Esophagus squamous epithelium (tissue), 5 donors: ENCODE data around the gene ERC2. TPM values are rescaled to one million over a fixed set of nuclear protein-coding genes. Genes with fewer than 3 reads are reported as not detected.

Experiments used
- DNase-seq: peaks from one replicate; lab custom pipeline; 2025; lab: John Stamatoyannopoulos, UW
- H3K27ac ChIP-seq, 4 donors: fragments of 200-600 bp; sonication (generic); one replicate each; pipeline ENCODE4 v1.5.1; 2016 to 2019; ENCODE audit warnings: mild to moderate bottlenecking in 1 of 4
- H3K27me3 ChIP-seq, 4 donors: fragments of 200-600 bp; sonication (generic); 1 replicate in 3 of 4; 2 replicates in 1 of 4; pipeline versions ENCODE4 v1.5.1 to v1.6.0; 2017 to 2021; ENCODE audit warnings: antibody characterized with exemption in 1 of 4
- H3K36me3 ChIP-seq, 3 donors: fragments of 200-600 bp; sonication (generic); one replicate each; pipeline ENCODE4 v1.5.1; 2016 to 2019
- H3K4me1 ChIP-seq, 3 donors: fragments of 200-600 bp; sonication (generic); one replicate each; pipeline ENCODE4 v1.5.1; 2017 to 2019
- H3K4me3 ChIP-seq, 4 donors: fragments of 200-600 bp; sonication (generic); 1 replicate in 3 of 4; 2 replicates in 1 of 4; pipeline ENCODE4 v1.5.1; 2016 to 2019; ENCODE audit warnings: mild to moderate bottlenecking in 2 of 4, moderate library complexity in 1 of 4
- H3K9me3 ChIP-seq, 3 donors: fragments of 200-600 bp; sonication (generic); one replicate each; pipeline ENCODE4 v1.5.1; 2016 to 2019
- POLR2A ChIP-seq, 4 donors: fragments of 450-650 bp; IDR thresholded peaks; one replicate each; pipeline ENCODE4 v1.6.1; 2017; ENCODE audit warnings: antibody characterized with exemption in 4 of 4, mild to moderate bottlenecking in 4 of 4, moderate library complexity in 3 of 4
- WGBS, 2 donors: methylation state at CpG; one replicate each; pipeline ENCODE4 v1.1.5; 2018; 5-methylcytosine and 5-hydroxymethylcytosine counted together
- intact Hi-C: fragments of 100-400 bp; cut with DNase I; formaldehyde crosslinking; loops from one replicate; pipeline ENCODE4 v1.15.0; 2022
- total RNA-seq, 4 donors: library from RNA; depleted of rRNA; stranded (reverse); fragments of >200 nt; gene quantifications; one replicate each; pipeline ENCODE4 v1.1.0, GENCODE V29; 2016
- TF ChIP-seq, protein P1 (sequence below), 6 experiments: fragments of 450-650 bp in 4 of 6; fragments of 200-600 bp in 2 of 6; sonication (generic) in 2 of 6; IDR thresholded peaks; one replicate each; pipeline ENCODE4 v1.5.1; 2016 to 2019; ENCODE audit warnings: antibody characterized with exemption in 6 of 6, mild to moderate bottlenecking in 4 of 6, moderate library complexity in 4 of 6
- donor health status: DM: yes; HTN: yes; CAD: no.

The ERC2 gene
- total RNA-seq, 4 donors from 2014 or later, result 0.12 to 1.9 (median 0.86) TPM

- Histone ChIP-seq H3K36me3 (no peaks in the 10 kb centered on the region), H3K27me3 (no peaks in the 10 kb centered on the region), H3K27ac (no peak overlapping the region), H3K9me3 (no peaks in the 10 kb centered on the region), H3K4me3 (no peak overlapping the region), H3K4me1 (no peaks in the 10 kb centered on the region)
- WGBS, 2 donors, result 74 to 86% methylated on average over 3 to 4 of the region's 4 CpGs
- TF ChIP-seq, protein P1, sequence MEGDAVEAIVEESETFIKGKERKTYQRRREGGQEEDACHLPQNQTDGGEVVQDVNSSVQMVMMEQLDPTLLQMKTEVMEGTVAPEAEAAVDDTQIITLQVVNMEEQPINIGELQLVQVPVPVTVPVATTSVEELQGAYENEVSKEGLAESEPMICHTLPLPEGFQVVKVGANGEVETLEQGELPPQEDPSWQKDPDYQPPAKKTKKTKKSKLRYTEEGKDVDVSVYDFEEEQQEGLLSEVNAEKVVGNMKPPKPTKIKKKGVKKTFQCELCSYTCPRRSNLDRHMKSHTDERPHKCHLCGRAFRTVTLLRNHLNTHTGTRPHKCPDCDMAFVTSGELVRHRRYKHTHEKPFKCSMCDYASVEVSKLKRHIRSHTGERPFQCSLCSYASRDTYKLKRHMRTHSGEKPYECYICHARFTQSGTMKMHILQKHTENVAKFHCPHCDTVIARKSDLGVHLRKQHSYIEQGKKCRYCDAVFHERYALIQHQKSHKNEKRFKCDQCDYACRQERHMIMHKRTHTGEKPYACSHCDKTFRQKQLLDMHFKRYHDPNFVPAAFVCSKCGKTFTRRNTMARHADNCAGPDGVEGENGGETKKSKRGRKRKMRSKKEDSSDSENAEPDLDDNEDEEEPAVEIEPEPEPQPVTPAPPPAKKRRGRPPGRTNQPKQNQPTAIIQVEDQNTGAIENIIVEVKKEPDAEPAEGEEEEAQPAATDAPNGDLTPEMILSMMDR (IDR thresholded peaks at IDR 0.05), result no peak
- no peak for TF ChIP-seq POLR2A (IDR thresholded peaks at IDR 0.05)
- intact Hi-C loops, result no loop called here
- no peak for DNase-seq
Observed at GRCh38 chr3:55697177-55697865, 770.9 kb downstream of the ERC2 start.

DNA sequence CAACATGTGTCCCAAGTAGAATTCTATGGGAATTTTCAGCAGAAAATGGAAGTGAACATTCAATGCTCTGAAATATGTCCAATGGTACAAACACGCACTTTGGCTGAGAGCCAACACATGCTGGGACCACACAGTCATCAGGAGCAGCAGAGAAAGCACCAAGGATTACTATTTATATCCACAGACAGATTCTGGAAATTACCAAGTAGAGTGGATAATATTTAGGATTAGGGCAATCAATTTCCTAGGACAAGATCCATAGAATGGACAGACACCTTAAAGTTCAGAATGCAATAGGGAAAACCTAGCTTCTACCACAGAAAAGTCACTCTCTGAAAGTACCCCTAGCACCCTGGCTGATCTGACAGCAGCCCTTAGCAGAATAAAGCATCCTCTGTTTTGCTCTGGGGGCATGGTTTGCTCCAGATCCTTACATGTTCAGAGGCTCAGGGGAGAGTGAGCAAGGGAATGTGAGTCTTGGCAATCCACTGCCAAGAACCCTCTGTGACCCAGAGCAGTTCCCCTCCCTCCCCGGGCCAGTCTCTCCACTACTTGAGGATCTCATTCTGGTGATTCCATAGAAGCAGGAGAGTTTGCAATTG, 775.2 kb downstream of the ERC2 start:
- no peak overlapping the region for H3K4me3 ChIP-seq
- 0 to 24% methylated on average over 1 to 2 of the region's 2 CpGs for WGBS, 2 donors
- H3K27ac ChIP-seq, result no peak overlapping the region
- no peaks in the 10 kb centered on the region for H3K9me3 ChIP-seq
- TF ChIP-seq, protein P1 (IDR thresholded peaks at IDR 0.05), result no peak
- no peak for TF ChIP-seq POLR2A (IDR thresholded peaks at IDR 0.05)
- no peak for DNase-seq
- H3K36me3 ChIP-seq, result no peaks in the 10 kb centered on the region
- no peaks in the 10 kb centered on the region for H3K4me1 ChIP-seq
- H3K27me3 ChIP-seq, result no peaks in the 10 kb centered on the region
- intact Hi-C loops, result no loop called here

DNA sequence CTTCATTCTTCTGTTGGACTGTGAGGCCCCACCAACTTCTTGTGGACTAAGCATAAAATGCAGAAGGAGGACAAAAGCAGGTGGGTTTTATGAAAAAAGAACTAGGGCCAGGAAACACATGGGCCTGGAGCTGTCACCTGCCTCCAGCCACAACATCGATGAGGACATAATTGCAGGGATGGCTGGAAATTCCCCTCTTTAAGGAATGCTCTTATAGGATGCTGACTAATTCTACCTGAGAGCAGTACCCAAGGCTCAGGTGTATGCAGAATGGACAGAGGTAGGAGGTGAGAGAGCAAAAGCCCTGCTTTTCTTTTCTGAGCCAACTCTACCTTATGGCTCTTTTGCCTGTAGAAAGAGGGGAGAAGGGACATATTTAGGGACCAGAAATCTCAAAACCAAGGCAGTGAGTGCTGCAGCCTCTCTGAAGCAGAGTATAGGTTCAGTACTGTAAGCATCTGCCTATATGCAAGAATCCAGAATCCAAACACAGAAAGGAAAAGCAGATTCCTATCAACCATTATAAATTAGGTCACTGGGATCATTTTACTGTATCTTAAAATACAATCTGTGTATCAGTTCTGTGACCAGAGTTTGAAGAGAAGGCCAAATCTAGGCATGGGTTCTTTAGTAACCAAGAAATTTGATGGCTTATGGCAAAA, 775.8 kb downstream of the ERC2 start:
- Histone ChIP-seq H3K27ac (no peak overlapping the region), H3K36me3 (no peaks in the 10 kb centered on the region), H3K9me3 (no peaks in the 10 kb centered on the region), H3K4me3 (no peak overlapping the region), H3K4me1 (no peaks in the 10 kb centered on the region), H3K27me3 (no peaks in the 10 kb centered on the region)
- 60 to 63% methylated on average over 1 of the region's 1 CpG for WGBS, 2 donors
- no peak for DNase-seq
- intact Hi-C loops, result no loop called here
- TF ChIP-seq, protein P1 (IDR thresholded peaks at IDR 0.05), result no peak
- TF ChIP-seq POLR2A (IDR thresholded peaks at IDR 0.05), result no peak

DNA sequence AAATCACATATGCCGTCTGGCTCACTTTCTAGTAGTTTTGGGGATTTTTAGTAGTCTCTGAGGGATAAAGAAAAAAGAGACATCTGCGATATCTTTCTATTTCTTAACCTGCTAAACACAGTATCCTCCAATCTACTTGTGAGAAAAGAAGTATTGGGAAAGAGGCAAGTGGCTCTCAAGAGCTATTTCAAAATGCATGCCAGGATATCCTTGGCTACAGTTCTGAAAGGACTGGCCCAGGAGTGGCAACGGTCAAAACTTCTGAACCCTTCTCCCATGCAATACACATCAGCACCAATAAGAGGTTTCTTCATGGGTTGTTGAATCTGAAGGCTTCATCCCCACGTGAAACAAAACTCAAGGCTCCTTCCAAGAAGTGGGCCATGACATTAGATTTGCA, 777.1 kb downstream of the ERC2 start:
- Histone ChIP-seq H3K4me3 (no peak overlapping the region), H3K27ac (no peak overlapping the region), H3K36me3 (no peaks in the 10 kb centered on the region), H3K9me3 (no peaks in the 10 kb centered on the region), H3K4me1 (no peaks in the 10 kb centered on the region), H3K27me3 (no peaks in the 10 kb centered on the region)
- DNase-seq, result no peak
- TF ChIP-seq, protein P1 (IDR thresholded peaks at IDR 0.05), result no peak
- no peak for TF ChIP-seq POLR2A (IDR thresholded peaks at IDR 0.05)
- 49 to 65% methylated on average over 4 of the region's 4 CpGs for WGBS, 2 donors
- intact Hi-C loops, result no loop called here

DNA sequence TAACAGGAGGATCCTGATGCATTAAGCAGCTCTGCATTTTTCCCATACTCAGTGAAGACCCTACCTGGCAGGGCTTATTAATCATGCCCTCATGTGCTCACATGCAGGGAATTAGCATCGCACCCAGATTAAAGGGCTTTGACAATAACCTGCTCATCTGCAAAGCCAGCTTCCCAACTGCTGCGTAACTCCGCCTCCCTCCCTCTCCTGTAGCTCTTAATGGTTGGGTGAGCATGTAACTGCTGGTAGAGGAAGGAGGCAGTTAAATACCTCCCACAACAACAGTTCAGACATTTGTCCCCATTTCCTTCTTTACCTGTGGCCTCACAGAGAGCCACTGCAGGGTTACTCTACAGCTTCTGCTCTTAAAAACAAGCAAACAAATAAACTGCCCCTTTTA, 777.5 kb downstream of the ERC2 start:
- no peaks in the 10 kb centered on the region for H3K9me3 ChIP-seq
- no peaks in the 10 kb centered on the region for H3K36me3 ChIP-seq
- TF ChIP-seq POLR2A (IDR thresholded peaks at IDR 0.05), result no peak
- TF ChIP-seq, protein P1 (IDR thresholded peaks at IDR 0.05), result no peak
- no peak overlapping the region for H3K4me3 ChIP-seq
- DNase-seq, result no peak
- 65 to 67% methylated on average over 3 of the region's 3 CpGs for WGBS, 2 donors
- no peaks in the 10 kb centered on the region for H3K4me1 ChIP-seq
- H3K27ac ChIP-seq, result no peak overlapping the region
- no peaks in the 10 kb centered on the region for H3K27me3 ChIP-seq
- intact Hi-C loops, result no loop called here
